GM21723 (cell line): ENCODE data around the gene HOMER2.

Experiments used
- ATAC-seq: cut with Tn5 transposase; IDR thresholded peaks from one replicate; pipeline ENCODE4 v1.9.1; 2021; ENCODE audit warnings: mild to moderate bottlenecking, moderate library complexity; ENCODE audit not compliant: unreplicated experiment

HOMER2 gene

GRCh38 chr15:82807920-82808633 is 144.4 kb downstream of the HOMER2 start:
- no peak for ATAC-seq

- ATAC-seq, result peak; percentile 57
Measured at GRCh38 chr15:82805994-82806406, 146.5 kb downstream of the HOMER2 start, which contains the start of gene FSD2. Gene FSD2 (minus strand): TSS chr15:82806069. CDS start chr15:82787390, 18,679 bp downstream.

GRCh38 chr15:82804575-82804949 is 148.0 kb downstream of the HOMER2 start:
- ATAC-seq, result no peak

- no peak for ATAC-seq
Measured at GRCh38 chr15:82803793-82804574, 148.5 kb downstream of the HOMER2 start.

- no peak for ATAC-seq
Measured at GRCh38 chr15:82802497-82802896, 150.0 kb downstream of the HOMER2 start.

GRCh38 chr15:82799183-82799841 is 153.2 kb downstream of the HOMER2 start:
- no peak for ATAC-seq
